Stimulated activated CD8-positive, alpha-beta memory T cell treated with anti-CD3 and anti-CD28 coated beads, Interleukin-7, amount 100 ng/mL, for 48 hours (primary cell): ENCODE data around the gene PNPLA8.

ENCODE experiments used
- DNase-seq, 2 donors: peaks; one replicate each; pipeline ENCODE4 v3.0.0-alpha.2; 2020; ENCODE audit warnings: low read depth in 1 of 2; ENCODE audit errors: extremely low read depth in 1 of 2

PNPLA8 gene

GRCh38 chr7:108448584-108449505 is 77.1 kb downstream of the PNPLA8 start:
- DNase-seq = no peak

DNA sequence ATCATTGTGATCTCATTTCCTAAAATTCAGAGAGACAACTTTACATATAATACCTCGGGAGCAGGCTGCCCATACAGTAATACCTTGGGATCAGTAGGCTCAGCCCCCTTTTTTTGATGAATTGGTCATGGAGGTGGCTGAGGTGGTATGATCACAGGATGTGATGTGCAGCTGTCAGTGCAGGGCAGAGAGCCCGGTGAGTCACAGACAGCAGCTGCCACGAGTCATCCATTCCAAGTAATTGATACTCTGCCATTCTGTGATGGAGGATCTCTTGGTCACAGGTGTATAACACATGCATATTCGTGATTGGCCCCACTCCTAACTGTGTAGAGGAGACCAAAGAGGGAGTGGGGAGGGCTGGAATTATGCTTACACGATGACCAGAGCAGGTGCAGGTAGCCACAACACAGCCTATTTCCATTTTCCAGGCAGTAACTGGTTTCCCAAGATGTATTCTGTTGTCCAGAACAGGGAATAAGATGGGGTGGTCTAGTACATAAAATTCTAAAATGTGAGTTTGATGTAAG is 83.8 kb downstream of the PNPLA8 start:
- peak; percentile 4 to 48 for DNase-seq

GRCh38 chr7:108441392-108441955 is 84.5 kb downstream of the PNPLA8 start:
- DNase-seq = no peak

GRCh38 chr7:108440613-108441012 is 85.3 kb downstream of the PNPLA8 start:
- no peak for DNase-seq

DNA sequence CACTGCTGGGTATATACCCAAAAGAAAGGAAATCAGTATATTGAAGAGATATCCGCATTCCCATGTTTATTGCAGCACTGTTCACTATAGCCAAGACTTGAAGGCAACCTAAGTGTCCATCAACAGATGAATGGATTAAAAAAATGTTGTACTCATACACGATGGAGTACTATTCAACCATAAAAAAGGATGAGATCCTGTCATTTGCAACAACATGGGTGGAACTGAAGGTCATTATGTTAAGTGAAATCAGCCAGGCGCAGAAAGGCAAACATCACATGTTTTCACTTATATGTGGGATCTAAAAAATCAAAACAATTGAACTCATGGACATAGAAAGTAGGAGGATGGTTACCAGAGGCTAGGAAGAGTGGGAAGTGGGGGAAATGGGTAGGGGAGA is 89.0 kb downstream of the PNPLA8 start:
- DNase-seq = no peak

- no peak for DNase-seq
These were observed 91.9 kb downstream of the PNPLA8 start for GRCh38 chr7:108434010-108434409.

DNA sequence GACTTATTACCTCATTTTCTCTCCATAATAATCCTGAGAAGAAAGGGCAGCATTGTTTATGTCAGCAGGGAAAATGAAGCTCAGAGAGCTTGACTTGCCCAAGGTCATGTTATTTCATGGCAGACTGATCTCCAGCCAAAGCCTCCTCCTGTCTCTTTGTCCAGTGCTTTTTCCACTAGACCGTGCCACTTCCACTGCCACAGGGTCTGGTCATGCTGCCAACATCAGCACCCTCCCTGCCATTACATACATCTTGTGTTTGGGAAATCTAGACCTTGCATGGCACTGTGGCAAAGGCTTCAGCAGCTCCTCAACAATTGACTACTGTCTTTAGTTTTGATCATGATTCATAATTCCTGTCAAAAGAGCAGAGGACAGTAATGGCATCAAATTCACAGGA is 94.8 kb downstream of the PNPLA8 start:
- DNase-seq = no peak

DNA sequence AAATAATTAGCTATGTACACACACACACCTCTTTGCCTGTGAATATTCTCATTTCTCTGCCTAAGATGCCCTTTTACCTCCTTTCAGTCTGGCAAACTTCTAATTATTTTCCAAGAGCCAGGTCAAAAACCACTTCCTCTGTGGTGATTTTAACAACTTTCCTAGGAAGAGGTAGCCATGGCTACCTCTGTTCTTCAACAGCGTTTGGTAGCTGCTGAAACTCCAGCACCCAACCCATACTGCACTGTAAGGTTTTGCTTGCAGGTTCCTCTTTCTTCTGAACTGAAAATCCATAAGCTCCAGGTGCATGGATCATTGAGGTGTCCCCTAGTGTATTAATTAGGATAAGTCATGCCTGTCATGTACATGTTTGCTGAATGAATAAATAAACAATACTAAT is 95.3 kb downstream of the PNPLA8 start:
- no peak for DNase-seq

DNA sequence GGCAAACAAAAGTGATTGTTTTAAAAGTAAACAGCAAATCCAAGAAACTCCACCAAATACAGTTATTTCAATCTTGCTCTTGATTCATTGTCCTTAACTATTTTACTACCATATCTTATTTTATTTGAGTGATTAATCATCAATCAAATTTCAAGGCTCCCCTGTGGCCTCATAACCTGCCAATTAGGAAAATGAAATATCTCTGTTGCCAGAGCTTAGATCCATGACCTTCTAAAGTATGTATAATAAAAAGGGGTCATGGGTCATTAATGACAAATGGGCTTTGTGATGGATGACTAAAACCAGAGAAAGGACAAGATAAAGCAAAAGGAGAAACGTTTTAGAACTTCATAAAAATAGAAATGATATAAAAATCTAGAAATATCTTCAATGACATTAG is 98.2 kb downstream of the PNPLA8 start:
- DNase-seq = no peak

DNA sequence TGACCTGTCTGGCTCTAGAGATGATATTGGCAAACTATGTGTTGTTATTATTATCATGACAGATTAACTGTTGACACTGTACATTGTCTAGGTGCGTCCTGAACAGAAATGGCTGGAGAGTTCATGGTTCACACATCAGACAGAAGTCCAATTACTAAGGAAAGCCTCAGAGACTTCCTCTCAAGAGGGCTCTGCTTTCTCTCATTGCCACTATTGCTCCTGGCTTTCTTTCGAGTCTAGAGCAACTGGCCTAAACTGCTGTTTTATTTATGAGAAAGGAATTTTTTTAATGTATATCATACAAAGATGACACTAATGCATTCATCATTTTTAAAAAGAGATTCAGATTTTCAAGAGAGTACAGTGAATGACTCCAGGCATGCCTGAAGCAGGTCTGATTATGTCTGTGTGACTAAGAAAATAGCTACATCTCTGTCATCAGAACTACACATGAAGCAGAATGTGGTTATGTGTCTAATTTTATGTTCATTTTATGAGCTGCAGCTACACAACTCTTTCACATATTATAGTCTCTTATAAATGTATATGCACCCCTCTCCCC is 100.1 kb downstream of the PNPLA8 start:
- no peak for DNase-seq

DNA sequence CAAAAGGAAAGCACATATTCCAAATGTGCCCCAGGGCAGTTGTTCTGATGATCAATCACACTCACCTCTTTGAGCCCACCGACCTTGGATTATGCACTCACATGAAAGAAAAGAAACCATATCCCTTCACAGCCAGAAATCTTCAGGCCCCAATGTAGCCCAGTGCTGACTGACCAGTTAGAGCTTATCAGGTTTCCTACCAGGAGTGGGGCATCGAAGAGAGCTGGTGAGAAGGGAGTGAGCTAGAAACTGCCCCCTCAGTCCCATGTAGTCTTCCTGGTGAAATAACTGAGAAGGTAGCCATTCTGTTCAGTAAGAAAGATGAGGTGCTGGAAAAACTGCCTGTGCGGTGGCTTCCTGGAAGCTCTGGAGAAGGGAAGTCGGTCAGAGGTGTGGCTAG is 101.9 kb downstream of the PNPLA8 start:
- DNase-seq = no peak

GRCh38 chr7:108423089-108423989 is 102.6 kb downstream of the PNPLA8 start:
- no peak for DNase-seq

DNA sequence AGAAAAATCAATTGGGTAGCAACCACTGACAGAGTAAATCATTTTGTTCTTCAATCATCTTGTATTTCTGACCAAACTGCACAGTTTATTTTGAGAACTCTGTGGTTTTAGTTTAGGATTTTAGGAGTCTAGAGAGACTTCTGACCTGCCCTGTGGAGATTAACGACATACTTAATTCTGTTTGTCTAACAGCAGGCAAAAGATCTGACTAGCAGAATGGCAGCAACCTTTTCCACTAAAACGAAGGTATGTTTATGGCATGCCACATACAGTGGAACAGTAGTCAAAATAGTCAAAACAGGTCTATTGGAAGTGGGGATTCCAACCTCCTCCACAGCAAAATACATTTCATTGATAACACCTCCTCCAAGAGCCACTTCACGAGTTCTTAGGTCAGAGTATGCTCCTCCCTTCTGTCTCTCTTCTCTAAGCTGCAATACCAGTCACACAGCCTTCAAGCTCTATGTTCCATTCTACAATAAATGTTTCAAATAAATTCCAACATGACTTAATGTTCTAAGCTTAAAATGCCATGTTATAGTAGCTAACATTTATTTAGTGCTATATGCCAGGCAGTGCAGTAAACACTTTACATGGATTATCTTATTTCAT is 104.1 kb downstream of the PNPLA8 start:
- no peak for DNase-seq
